ENCODE measurements around the gene OLA1.
A peak's percentile ranks its signal among the peaks of the same experiment; 100 is the strongest.

OLA1 gene

GRCh38 chr2:174072069-174072468 lies 176.3 kb downstream of the OLA1 start:
- Histone ChIP-seq H3K9ac (ENCODE audit: low read length) (no peak overlapping the region), H3K4me3 (ENCODE audit: low read depth, low read length) (no peak overlapping the region), H3K14ac (ENCODE audit: low read length) (no peak overlapping the region), H3K79me1 (ENCODE audit: low read length) (peaks cover 3% of the 10 kb centered on the region), H3K4me1 (ENCODE audit: control insufficient read depth in 1 of 2, insufficient read depth in 2 of 2, low read length in 2 of 2) (no peaks in the 10 kb centered on the region), H2BK5ac (ENCODE audit: low read depth, low read length, poor library complexity) (no peak overlapping the region), H3K4me2 (ENCODE audit: low read length) (no peak overlapping the region), H3K27me3 (ENCODE audit: insufficient read depth, low read length) (no peaks in the 10 kb centered on the region), H3K36me3 (ENCODE audit: control insufficient read depth in 1 of 2, insufficient read depth in 2 of 2, low read length in 2 of 2) (peaks cover 0 to 2% of the 10 kb centered on the region in 2 experiments), H3K27ac (ENCODE audit: low read depth, low read length) (no peak overlapping the region), H3K18ac (ENCODE audit: low read length) (no peak overlapping the region), H2BK120ac (ENCODE audit: insufficient read depth, low read length, poor library complexity) (no peak overlapping the region), H4K8ac (ENCODE audit: low read depth, low read length) (no peak overlapping the region), H2AFZ (ENCODE audit: insufficient read depth, low read length, poor library complexity) (no peak overlapping the region), H3K9me3 (ENCODE audit: insufficient read depth, low read depth, low read length) (no peaks in the 10 kb centered on the region), H4K91ac (ENCODE audit: low read depth, low read length) (no peak overlapping the region), H2AK5ac (ENCODE audit: low read length) (no peak overlapping the region), H4K12ac (ENCODE audit: low read depth, low read length) (no peak overlapping the region), H3K4ac (ENCODE audit: low read depth, low read length) (no peak overlapping the region), H2BK12ac (ENCODE audit: low read length) (no peak overlapping the region), H3K79me2 (ENCODE audit: control insufficient read depth, insufficient read depth, low read length, poor library complexity) (no peaks in the 10 kb centered on the region), H3K23ac (ENCODE audit: low read length) (no peak overlapping the region)
- WGBS (ENCODE audit: extremely low coverage, insufficient coverage, insufficient read length): no CpG with 5 or more reads among the region's 4 CpGs
- DNase-seq: no peak

GRCh38 chr2:174071321-174071720 lies 177.0 kb downstream of the OLA1 start:
- Histone ChIP-seq H3K4ac (ENCODE audit: low read depth, low read length) (no peak overlapping the region), H2AFZ (ENCODE audit: insufficient read depth, low read length, poor library complexity) (no peak overlapping the region), H4K8ac (ENCODE audit: low read depth, low read length) (no peak overlapping the region), H4K91ac (ENCODE audit: low read depth, low read length) (no peak overlapping the region), H3K4me1 (ENCODE audit: control insufficient read depth in 1 of 2, insufficient read depth in 2 of 2, low read length in 2 of 2) (no peaks in the 10 kb centered on the region), H3K9me3 (ENCODE audit: insufficient read depth, low read depth, low read length) (no peaks in the 10 kb centered on the region), H3K18ac (ENCODE audit: low read length) (no peak overlapping the region), H3K23ac (ENCODE audit: low read length) (no peak overlapping the region), H3K9ac (ENCODE audit: low read length) (no peak overlapping the region), H3K36me3 (ENCODE audit: control insufficient read depth in 1 of 2, insufficient read depth in 2 of 2, low read length in 2 of 2) (peaks cover 0 to 2% of the 10 kb centered on the region in 2 experiments), H3K79me1 (ENCODE audit: low read length) (peaks cover 3% of the 10 kb centered on the region), H2AK5ac (ENCODE audit: low read length) (no peak overlapping the region), H2BK12ac (ENCODE audit: low read length) (no peak overlapping the region), H2BK120ac (ENCODE audit: insufficient read depth, low read length, poor library complexity) (no peak overlapping the region), H3K4me3 (ENCODE audit: low read depth, low read length) (no peak overlapping the region), H3K79me2 (ENCODE audit: control insufficient read depth, insufficient read depth, low read length, poor library complexity) (no peaks in the 10 kb centered on the region), H4K12ac (ENCODE audit: low read depth, low read length) (no peak overlapping the region), H3K4me2 (ENCODE audit: low read length) (no peak overlapping the region), H3K27me3 (ENCODE audit: insufficient read depth, low read length) (no peaks in the 10 kb centered on the region), H2BK5ac (ENCODE audit: low read depth, low read length, poor library complexity) (no peak overlapping the region), H3K14ac (ENCODE audit: low read length) (no peak overlapping the region), H3K27ac (ENCODE audit: low read depth, low read length) (no peak overlapping the region)
- WGBS (ENCODE audit: extremely low coverage, insufficient coverage, insufficient read length): no CpG with 5 or more reads among the region's 3 CpGs
- DNase-seq: no peak

- H4K12ac ChIP-seq (ENCODE audit: low read depth, low read length): no peak overlapping the region
- H3K36me3 ChIP-seq (ENCODE audit: control insufficient read depth in 1 of 2, insufficient read depth in 2 of 2, low read length in 2 of 2): peaks cover 0 to 2% of the 10 kb centered on the region in 2 experiments
- no peak overlapping the region for H4K91ac ChIP-seq (ENCODE audit: low read depth, low read length)
- H2BK5ac ChIP-seq (ENCODE audit: low read depth, low read length, poor library complexity): no peak overlapping the region
- no peak overlapping the region for H2BK120ac ChIP-seq (ENCODE audit: insufficient read depth, low read length, poor library complexity)
- H2AK5ac ChIP-seq (ENCODE audit: low read length): no peak overlapping the region
- peak overlapping the region; percentile 73 for H3K23ac ChIP-seq (ENCODE audit: low read length)
- no peaks in the 10 kb centered on the region for H3K9me3 ChIP-seq (ENCODE audit: insufficient read depth, low read depth, low read length)
- no peak overlapping the region for H3K18ac ChIP-seq (ENCODE audit: low read length)
- H3K27ac ChIP-seq (ENCODE audit: low read depth, low read length): no peak overlapping the region
- no peak overlapping the region for H2BK12ac ChIP-seq (ENCODE audit: low read length)
- no peak overlapping the region for H3K4ac ChIP-seq (ENCODE audit: low read depth, low read length)
- WGBS (ENCODE audit: extremely low coverage, insufficient coverage, insufficient read length): no CpG with 5 or more reads among the region's 7 CpGs
- no peak overlapping the region for H2AFZ ChIP-seq (ENCODE audit: insufficient read depth, low read length, poor library complexity)
- no peaks in the 10 kb centered on the region for H3K4me1 ChIP-seq (ENCODE audit: control insufficient read depth in 1 of 2, insufficient read depth in 2 of 2, low read length in 2 of 2)
- H3K4me2 ChIP-seq (ENCODE audit: low read length): no peak overlapping the region
- no peaks in the 10 kb centered on the region for H3K27me3 ChIP-seq (ENCODE audit: insufficient read depth, low read length)
- H3K4me3 ChIP-seq (ENCODE audit: low read depth, low read length): no peak overlapping the region
- peaks cover 3% of the 10 kb centered on the region for H3K79me1 ChIP-seq (ENCODE audit: low read length)
- H3K14ac ChIP-seq (ENCODE audit: low read length): no peak overlapping the region
- H4K8ac ChIP-seq (ENCODE audit: low read depth, low read length): no peak overlapping the region
- no peak overlapping the region for H3K9ac ChIP-seq (ENCODE audit: low read length)
- DNase-seq: no peak
- H3K79me2 ChIP-seq (ENCODE audit: control insufficient read depth, insufficient read depth, low read length, poor library complexity): no peaks in the 10 kb centered on the region
Measured at GRCh38 chr2:174070281-174070680, 178.1 kb downstream of the OLA1 start.

GRCh38 chr2:174067815-174068214 lies 180.5 kb downstream of the OLA1 start:
- H2BK5ac ChIP-seq (ENCODE audit: low read depth, low read length, poor library complexity): no peak overlapping the region
- DNase-seq: no peak
- peaks cover 3 to 5% of the 10 kb centered on the region in 2 experiments for H3K4me1 ChIP-seq (ENCODE audit: control insufficient read depth in 1 of 2, insufficient read depth in 2 of 2, low read length in 2 of 2)
- H2BK120ac ChIP-seq (ENCODE audit: insufficient read depth, low read length, poor library complexity): no peak overlapping the region
- WGBS (ENCODE audit: extremely low coverage, insufficient coverage, insufficient read length): no CpG with 5 or more reads among the region's 2 CpGs
- no peak overlapping the region for H2AFZ ChIP-seq (ENCODE audit: insufficient read depth, low read length, poor library complexity)
- H2BK12ac ChIP-seq (ENCODE audit: low read length): no peak overlapping the region
- no peak overlapping the region for H3K23ac ChIP-seq (ENCODE audit: low read length)
- no peaks in the 10 kb centered on the region for H3K36me3 ChIP-seq (ENCODE audit: control insufficient read depth in 1 of 2, insufficient read depth in 2 of 2, low read length in 2 of 2)
- H4K12ac ChIP-seq (ENCODE audit: low read depth, low read length): no peak overlapping the region
- H3K79me1 ChIP-seq (ENCODE audit: low read length): peaks cover 5% of the 10 kb centered on the region
- H3K4me3 ChIP-seq (ENCODE audit: low read depth, low read length): no peak overlapping the region
- no peak overlapping the region for H3K27ac ChIP-seq (ENCODE audit: low read depth, low read length)
- H3K4ac ChIP-seq (ENCODE audit: low read depth, low read length): no peak overlapping the region
- no peak overlapping the region for H3K4me2 ChIP-seq (ENCODE audit: low read length)
- no peak overlapping the region for H4K91ac ChIP-seq (ENCODE audit: low read depth, low read length)
- H3K9ac ChIP-seq (ENCODE audit: low read length): no peak overlapping the region
- no peak overlapping the region for H3K18ac ChIP-seq (ENCODE audit: low read length)
- no peaks in the 10 kb centered on the region for H3K79me2 ChIP-seq (ENCODE audit: control insufficient read depth, insufficient read depth, low read length, poor library complexity)
- H2AK5ac ChIP-seq (ENCODE audit: low read length): no peak overlapping the region
- no peaks in the 10 kb centered on the region for H3K27me3 ChIP-seq (ENCODE audit: insufficient read depth, low read length)
- no peak overlapping the region for H3K14ac ChIP-seq (ENCODE audit: low read length)
- H3K9me3 ChIP-seq (ENCODE audit: insufficient read depth, low read depth, low read length): no peaks in the 10 kb centered on the region
- no peak overlapping the region for H4K8ac ChIP-seq (ENCODE audit: low read depth, low read length)
